SJSA1 (cell line): ENCODE measurements around the gene OR6C2. TPM values are rescaled to one million over a fixed set of nuclear protein-coding genes. Genes with fewer than 3 reads are reported as not detected.
"Not testable (repeated sequence)": the region's sequence is repeated elsewhere in the genome, so short reads cannot be mapped to it uniquely, and the experiment has no call there.

Source experiments
- DNase-seq, 2 experiments: peaks; one replicate each; pipeline ENCODE4 v3.0.0-alpha.2; 2015 to 2020; ENCODE audit warnings: low spot score in 2 of 2, low read depth in 1 of 2
- H3K27ac ChIP-seq: fragments of 250-450 bp; sonication (Bioruptor Pico); 2 replicates; pipeline ENCODE4 v1.5.1; 2020; ENCODE audit warnings: mild to moderate bottlenecking, moderate library complexity
- H3K27me3 ChIP-seq: fragments of 250-450 bp; sonication (Bioruptor Pico); replicated peaks from 2 replicates; pipeline ENCODE4 v1.5.1; 2020; ENCODE audit warnings: mild to moderate bottlenecking, moderate library complexity
- H3K36me3 ChIP-seq: fragments of 250-450 bp; sonication (Bioruptor Pico); 2 replicates; pipeline ENCODE4 v1.5.1; 2020; ENCODE audit warnings: mild to moderate bottlenecking
- H3K4me1 ChIP-seq: fragments of 250-450 bp; sonication (Bioruptor Pico); replicated peaks from 2 replicates; pipeline ENCODE4 v1.6.1; 2021; ENCODE audit warnings: mild to moderate bottlenecking
- H3K4me3 ChIP-seq: fragments of 250-450 bp; sonication (Bioruptor Pico); 2 replicates; pipeline ENCODE4 v1.5.1; 2020; ENCODE audit warnings: mild to moderate bottlenecking
- H3K9me3 ChIP-seq: fragments of 250-450 bp; sonication (Bioruptor Pico); replicated peaks from 2 replicates; pipeline ENCODE4 v1.5.1; 2020; ENCODE audit warnings: mild to moderate bottlenecking
- total RNA-seq: library from RNA; depleted of rRNA; stranded (reverse); fragments of >200 nt; shearing (Covaris generic); gene quantifications from 2 replicates; pipeline ENCODE4 v1.2.3, GENCODE V29; 2014

OR6C2 gene
- total RNA-seq, 1 experiment from 2014 or later: not detected

DNA sequence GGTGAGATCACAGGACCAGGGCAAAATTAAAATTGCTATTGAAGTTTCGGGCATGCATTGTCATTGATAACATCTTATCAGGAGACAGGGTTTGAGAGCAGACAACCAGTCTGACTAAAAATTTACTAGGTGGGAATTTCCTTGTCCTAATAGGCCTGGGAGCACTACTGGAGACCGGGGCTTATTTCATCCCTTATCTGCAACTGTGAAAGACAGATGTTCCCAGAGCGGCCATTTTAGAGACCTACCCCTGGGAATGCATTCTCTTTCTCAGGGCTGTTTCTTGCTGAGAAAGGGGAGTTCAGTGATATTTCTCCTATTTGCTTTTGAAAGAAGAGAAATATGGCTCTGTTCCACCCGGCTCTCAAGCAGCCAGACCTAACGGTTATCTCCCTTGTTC, 2.6 kb upstream of the OR6C2 start:
- not testable (repeated sequence) for H3K9me3 ChIP-seq, DNase-seq, H3K27ac ChIP-seq, H3K36me3 ChIP-seq, H3K4me3 ChIP-seq, H3K4me1 ChIP-seq, H3K27me3 ChIP-seq

DNA sequence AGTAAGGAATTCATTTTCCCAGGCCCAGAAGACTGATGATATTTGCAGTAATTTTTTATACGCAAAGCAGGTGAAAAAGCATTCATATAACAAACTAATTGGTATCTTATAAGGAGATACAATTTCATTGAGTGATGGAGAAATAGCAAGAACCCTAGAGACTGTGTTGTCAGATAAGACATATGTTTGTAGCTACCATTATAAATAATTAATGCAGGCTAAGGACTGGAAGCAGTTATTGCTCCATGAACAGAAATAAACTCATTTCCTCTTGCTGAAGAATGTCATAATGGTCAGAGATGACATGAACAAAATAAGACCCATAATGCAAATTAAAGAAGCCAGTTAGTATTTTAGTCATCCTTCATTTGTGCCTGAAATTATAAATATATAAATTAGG, 1.5 kb downstream of the OR6C2 start:
- H3K36me3 ChIP-seq: no peaks in the 10 kb centered on the region
- no peaks in the 10 kb centered on the region for H3K9me3 ChIP-seq
- DNase-seq: no peak
- H3K4me1 ChIP-seq: no peaks in the 10 kb centered on the region
- no peak overlapping the region for H3K27ac ChIP-seq
- no peaks in the 10 kb centered on the region for H3K27me3 ChIP-seq
- no peak overlapping the region for H3K4me3 ChIP-seq

DNA sequence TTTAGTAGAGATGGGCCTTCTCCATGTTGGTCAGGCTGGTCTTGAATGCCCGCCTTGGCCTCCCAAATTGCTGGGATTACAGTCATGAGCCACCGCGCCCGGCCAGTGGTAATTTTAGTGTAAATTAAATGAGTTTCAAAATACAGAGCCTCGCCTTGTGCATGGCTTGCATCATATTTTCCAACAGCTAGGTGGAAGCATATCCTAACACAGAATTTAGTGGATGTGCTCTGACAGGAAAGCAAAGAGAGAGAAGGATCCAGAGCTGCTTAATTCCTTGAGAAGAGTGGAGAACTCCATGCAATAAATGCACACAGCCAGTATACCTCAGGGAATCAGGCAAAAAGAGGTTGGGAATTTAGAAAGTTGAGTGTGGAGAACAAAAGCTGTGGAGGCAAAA, 2.5 kb downstream of the OR6C2 start:
- Histone ChIP-seq H3K27me3 (0 out of 2 replicates have a peak, but pooled peaks cover 3% of the 10 kb centered on the region), H3K36me3 (no peaks in the 10 kb centered on the region), H3K4me3 (no peak overlapping the region), H3K27ac (no peak overlapping the region), H3K4me1 (no peaks in the 10 kb centered on the region), H3K9me3 (no peaks in the 10 kb centered on the region)
- no peak for DNase-seq

DNA sequence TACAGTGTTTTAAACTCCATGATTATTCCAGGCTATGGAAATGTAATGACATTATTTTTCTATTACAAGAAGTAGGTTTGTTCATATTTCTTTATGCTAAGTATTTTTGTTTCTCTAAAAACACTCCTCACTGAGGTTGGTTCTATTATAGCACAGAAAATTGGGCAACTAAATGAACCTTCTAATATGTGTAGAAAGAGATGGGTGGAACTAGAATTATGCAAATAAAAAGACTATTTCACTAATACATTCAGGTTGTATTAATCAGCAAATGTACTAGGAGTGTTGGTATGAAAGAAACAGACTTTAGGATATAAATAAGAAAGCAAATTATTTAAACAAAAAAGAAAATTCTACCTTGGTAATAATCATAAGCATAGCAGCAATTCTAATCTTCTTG, 4.9 kb downstream of the OR6C2 start:
- H3K36me3 ChIP-seq: no peaks in the 10 kb centered on the region
- H3K27me3 ChIP-seq: 0 out of 2 replicates have a peak, but pooled peaks cover 3% of the 10 kb centered on the region
- no peaks in the 10 kb centered on the region for H3K9me3 ChIP-seq
- H3K27ac ChIP-seq: no peak overlapping the region
- no peak for DNase-seq
- no peaks in the 10 kb centered on the region for H3K4me1 ChIP-seq
- H3K4me3 ChIP-seq: no peak overlapping the region

DNA sequence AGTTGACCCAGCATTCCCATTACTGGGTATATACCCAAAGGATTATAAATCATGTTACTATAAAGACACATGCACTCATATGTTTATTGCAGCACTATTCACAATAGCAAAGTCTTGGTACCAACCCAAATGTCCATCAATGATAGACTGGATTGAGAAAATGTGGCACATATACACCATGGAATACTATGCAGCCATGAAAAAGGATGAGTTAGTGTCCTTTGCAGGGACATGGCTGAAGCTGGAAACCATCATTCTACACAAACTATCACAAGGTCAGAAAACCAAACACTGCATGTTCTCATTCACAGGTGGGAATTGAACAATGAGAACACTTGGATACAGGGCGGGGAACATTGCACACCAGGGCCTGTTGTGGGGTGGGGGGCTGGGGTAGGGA, 21.1 kb downstream of the OR6C2 start:
- H3K27ac ChIP-seq, H3K4me1 ChIP-seq, H3K9me3 ChIP-seq, H3K4me3 ChIP-seq, H3K36me3 ChIP-seq, DNase-seq, H3K27me3 ChIP-seq: not testable (repeated sequence)

DNA sequence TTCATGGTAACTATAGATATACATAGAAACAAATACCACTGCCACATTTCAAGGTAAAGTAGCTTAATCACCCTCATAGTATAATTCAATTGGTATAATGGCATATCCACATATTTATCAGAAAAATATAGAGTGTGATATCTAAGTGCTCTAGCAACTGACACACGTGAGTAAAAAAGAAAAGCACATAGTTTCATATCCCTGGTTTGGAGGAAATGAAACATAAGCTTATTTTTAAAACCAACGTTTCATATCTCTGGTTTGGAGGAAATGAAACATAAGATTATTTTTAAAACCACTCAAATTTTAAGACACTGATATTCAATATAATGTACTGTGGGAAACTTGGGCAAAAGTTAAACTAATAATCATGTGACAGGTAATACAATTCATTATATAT, 24.0 kb downstream of the OR6C2 start:
- no peaks in the 10 kb centered on the region for H3K4me1 ChIP-seq
- DNase-seq: no peak
- no peak overlapping the region for H3K4me3 ChIP-seq
- no peaks in the 10 kb centered on the region for H3K9me3 ChIP-seq
- H3K27ac ChIP-seq: no peak overlapping the region
- H3K27me3 ChIP-seq: peaks cover 2% of the 10 kb centered on the region; the same call in 1 of the 2 replicates
- no peaks in the 10 kb centered on the region for H3K36me3 ChIP-seq

DNA sequence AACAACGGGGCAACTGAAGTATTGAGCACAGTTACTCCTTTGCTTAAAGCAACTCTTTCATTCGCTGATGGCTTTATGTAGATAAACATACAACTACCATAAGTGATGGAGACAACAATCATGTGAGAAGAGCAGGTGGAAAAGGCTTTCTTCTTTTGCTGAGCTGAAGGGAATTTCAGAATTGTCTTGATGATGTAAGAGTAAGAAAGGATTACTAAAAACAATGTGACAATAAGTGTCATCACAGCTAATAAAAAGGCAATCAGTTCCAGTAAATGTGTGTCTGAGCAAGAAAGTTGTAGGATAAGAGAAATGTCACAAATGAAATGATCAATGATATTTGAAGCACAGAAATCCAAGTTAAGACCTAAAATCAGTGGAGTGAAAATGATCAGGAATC, 25.4 kb downstream of the OR6C2 start:
- no peaks in the 10 kb centered on the region for H3K36me3 ChIP-seq
- peaks cover 2% of the 10 kb centered on the region; the same call in 1 of the 2 replicates for H3K27me3 ChIP-seq
- DNase-seq: no peak
- H3K27ac ChIP-seq: no peak overlapping the region
- no peak overlapping the region for H3K4me3 ChIP-seq
- H3K9me3 ChIP-seq: no peaks in the 10 kb centered on the region
- H3K4me1 ChIP-seq: no peaks in the 10 kb centered on the region

DNA sequence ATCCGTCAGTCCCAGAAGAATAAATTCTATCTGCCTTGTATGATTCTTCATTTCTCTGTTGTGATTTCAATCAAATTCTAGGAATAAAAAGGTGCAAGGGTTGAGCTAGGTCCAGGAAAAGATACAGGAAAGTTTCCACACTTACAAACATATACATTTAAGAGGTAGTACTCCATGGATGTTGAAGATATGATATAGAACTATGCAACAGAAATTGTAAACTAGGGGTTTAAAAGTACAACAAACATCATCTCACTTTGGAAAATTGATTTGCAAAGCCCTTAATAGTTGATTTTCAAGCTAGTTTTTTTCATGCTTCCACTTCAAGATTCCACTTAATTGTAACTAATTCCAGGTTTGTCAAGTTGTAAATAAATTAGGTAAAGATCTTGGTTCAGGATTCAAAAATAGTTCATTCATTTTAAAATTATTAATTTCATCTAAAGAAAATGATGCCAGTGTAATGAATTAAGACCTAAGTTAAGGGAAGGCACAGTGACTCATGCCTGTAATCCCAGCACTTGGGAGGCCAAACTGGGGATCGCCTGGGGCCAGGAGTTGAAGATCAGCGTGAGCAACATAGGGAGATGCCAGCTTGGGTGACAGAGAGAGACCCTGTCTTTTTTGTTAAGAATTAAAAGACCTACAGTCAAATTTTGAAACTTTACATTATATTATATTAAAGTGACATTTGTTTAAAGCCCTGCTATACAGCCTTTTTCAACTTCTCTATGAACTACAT, 26.4 kb downstream of the OR6C2 start, which contains the start of gene OR6C70:
TSS of gene OR6C70 (minus strand) at position 51 of the 742 bp plus-strand sequence. CDS start at position 51, 0 bp downstream.
- H3K4me3 ChIP-seq: no peak within 1 kb of the TSS
- H3K36me3 ChIP-seq: no peaks in the 10 kb centered on the region
- H3K4me1 ChIP-seq: no peaks in the 10 kb centered on the region
- H3K27me3 ChIP-seq: peaks cover 2% of the 10 kb centered on the region; the same call in 1 of the 2 replicates
- no peaks in the 10 kb centered on the region for H3K9me3 ChIP-seq
- DNase-seq: no peak
- no peak within 1 kb of the TSS for H3K27ac ChIP-seq

DNA sequence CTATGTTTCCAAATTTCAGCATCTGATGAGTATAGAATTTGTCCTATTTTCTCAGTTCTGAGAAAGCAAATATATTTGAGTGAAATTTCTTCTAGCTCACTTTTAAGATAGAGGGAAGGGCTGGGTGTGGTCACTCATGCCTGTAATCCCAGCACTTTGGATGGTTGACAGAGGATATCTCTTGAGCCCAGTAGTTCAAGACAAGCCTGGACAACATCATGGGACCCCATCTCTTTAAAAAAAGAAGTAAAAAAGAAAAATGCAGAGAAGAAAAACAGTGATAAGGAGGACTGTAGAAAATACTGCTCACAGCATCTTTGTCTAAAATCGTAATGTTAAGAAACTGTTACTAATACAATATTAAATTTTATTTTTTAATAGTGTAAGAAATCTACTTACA, 28.4 kb downstream of the OR6C2 start:
- Histone ChIP-seq H3K4me1 (no peaks in the 10 kb centered on the region), H3K36me3 (no peaks in the 10 kb centered on the region), H3K27me3 (peaks cover under 1% of the 10 kb centered on the region; the same call in 1 of the 2 replicates), H3K27ac (no peak overlapping the region), H3K4me3 (no peak overlapping the region), H3K9me3 (no peaks in the 10 kb centered on the region)
- DNase-seq: no peak

DNA sequence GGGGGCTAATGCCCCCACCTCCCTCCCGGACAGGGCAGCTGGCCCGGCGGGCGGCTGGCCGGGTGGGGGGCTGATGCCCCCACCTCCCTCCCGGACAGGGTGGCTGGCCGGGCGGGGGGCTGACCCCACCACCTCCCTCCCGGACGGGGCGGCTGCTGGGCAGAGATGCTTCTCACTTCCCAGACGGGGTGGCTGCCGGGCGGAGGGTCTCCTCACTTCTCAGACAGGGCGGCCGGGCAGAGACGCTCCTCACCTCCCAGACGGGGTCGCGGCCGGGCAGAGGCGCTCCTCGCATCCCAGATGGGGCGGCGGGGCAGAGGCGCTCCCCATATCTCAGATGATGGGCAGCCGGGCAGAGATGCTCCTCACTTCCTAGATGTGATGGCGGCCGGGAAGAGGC, 35.3 kb downstream of the OR6C2 start:
- not testable (repeated sequence) for H3K36me3 ChIP-seq, DNase-seq, H3K9me3 ChIP-seq, H3K27ac ChIP-seq, H3K4me1 ChIP-seq, H3K27me3 ChIP-seq, H3K4me3 ChIP-seq

DNA sequence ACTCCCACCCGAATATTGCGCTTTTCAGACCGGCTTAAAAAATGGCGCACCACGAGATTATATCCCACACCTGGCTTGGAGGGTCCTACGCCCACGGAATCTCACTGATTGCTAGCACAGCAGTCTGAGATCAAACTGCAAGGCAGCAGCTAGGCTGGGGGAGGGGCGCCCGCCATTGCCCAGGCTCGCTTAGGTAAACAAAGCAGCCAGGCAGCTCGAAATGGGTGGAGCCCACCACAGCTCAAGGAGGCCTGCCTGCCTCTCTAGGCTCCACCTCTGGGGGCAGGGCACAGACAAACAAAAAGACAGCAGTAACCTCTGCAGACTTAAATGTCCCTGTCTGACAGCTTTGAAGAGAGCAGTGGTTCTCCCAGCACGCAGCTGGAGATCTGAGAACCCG, 40.4 kb downstream of the OR6C2 start:
- not testable (repeated sequence) for DNase-seq, H3K4me1 ChIP-seq, H3K4me3 ChIP-seq, H3K27ac ChIP-seq, H3K27me3 ChIP-seq, H3K36me3 ChIP-seq, H3K9me3 ChIP-seq

DNA sequence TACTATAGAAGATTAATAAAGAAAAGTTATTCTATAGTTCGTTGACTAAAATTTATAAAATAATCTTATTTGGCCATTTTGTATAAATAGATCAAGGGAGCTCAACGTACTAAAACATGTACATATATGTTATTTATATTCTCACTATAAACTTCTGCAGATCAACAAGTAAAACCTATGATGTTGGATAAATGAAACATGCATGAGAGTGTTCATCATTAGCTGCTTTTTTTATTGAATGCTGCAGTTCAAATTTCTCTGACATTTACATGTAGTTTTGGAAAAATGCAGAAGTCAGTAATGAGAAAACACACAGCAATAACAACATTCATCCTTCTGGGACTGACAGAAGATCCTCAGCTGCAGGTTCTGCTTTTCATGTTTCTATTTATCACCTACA, 48.2 kb downstream of the OR6C2 start, which contains the start of gene OR6C68:
TSS of gene OR6C68 (plus strand) at position 301 of the 400 bp plus-strand sequence. CDS start at position 301, 0 bp downstream.
- H3K27me3 ChIP-seq: no peaks in the 10 kb centered on the region
- no peak within 1 kb of the TSS for H3K27ac ChIP-seq
- no peaks in the 10 kb centered on the region for H3K36me3 ChIP-seq
- H3K4me1 ChIP-seq: no peaks in the 10 kb centered on the region
- no peak for DNase-seq
- no peak within 1 kb of the TSS for H3K4me3 ChIP-seq
- H3K9me3 ChIP-seq: no peaks in the 10 kb centered on the region

DNA sequence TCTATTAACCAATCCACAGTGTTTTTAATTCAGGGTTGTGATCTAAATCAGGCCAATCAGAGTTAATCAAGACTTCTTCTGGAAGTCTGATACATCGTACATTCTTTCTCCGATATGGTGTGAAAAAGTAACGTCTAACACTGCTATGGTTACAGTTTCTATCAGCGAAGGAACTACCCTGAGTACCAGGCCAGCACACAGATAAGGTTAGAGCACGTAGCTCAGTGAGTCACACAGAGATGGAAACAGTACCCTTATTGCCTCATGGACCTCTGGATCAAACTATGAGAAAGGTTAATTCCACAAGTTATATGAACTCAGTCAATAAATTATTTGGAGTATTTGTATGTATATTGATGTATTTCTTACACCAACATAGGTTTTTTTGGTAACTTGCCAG, 51.6 kb downstream of the OR6C2 start:
- Histone ChIP-seq H3K9me3 (no peaks in the 10 kb centered on the region), H3K4me3 (no peak overlapping the region)

DNA sequence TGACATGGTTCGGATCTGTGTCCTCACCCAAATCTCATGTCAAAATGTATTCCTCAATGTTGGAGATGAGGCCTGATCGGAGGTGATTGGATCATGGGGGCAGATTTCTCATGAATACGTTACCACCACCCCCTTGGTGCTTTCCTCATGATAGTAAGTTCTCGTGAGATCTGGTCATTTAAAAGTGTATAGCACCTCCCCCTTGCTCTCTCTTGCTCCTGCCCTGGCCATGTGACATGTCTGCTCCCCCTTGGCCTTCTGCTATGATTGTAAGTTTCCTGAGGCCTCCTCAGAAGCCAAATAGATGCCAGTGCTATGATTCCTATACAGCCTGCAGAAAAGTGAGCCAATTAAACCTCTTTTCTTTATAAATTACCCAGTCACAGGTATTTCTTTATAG, 55.4 kb downstream of the OR6C2 start:
- no peak for DNase-seq
- Histone ChIP-seq H3K9me3 (no peaks in the 10 kb centered on the region), H3K4me3 (no peak overlapping the region), H3K36me3 (no peaks in the 10 kb centered on the region), H3K27me3 (0 out of 2 replicates have a peak, but pooled peaks cover 3% of the 10 kb centered on the region), H3K27ac (no peak overlapping the region), H3K4me1 (no peaks in the 10 kb centered on the region)

More for the DNA sequence above, 51.6 kb downstream of the OR6C2 start:
- Histone ChIP-seq H3K4me1 (no peaks in the 10 kb centered on the region), H3K27me3 (0 out of 2 replicates have a peak, but pooled peaks cover 3% of the 10 kb centered on the region), H3K27ac (no peak overlapping the region), H3K36me3 (no peaks in the 10 kb centered on the region)
- DNase-seq: no peak
